ENCODE data around the gene ACTA1.
"Not testable (repeated sequence)": the region's sequence is repeated elsewhere in the genome, so short reads cannot be mapped to it uniquely, and the experiment has no call there.

Gene ACTA1

DNA sequence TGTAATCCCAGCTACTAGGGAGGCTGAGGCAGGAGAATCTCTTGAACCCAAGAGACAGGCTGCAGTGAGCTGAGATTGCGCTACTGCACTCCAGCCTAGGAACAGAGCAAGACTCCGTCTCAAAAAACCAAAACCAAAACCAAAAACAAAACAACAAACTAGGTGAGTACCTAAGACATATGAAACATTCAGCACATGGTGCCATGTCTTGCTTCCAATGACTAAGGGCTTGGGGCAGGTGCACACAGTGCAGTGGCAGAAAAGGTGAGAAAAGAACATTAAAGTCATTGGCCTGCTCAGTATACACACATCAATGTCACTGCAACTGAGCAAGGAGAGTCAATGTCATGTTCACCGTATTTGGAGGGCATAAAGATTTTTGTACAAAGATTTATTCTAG, 4.1 kb upstream of the ACTA1 start:
- DNase-seq = no peak

- DNase-seq = peak; percentile 39
Measured at GRCh38 chr1:229437443-229437842, 3.5 kb upstream of the ACTA1 start.

GRCh38 chr1:229436201-229436600, 2.3 kb upstream of the ACTA1 start:
- no peak for DNase-seq

GRCh38 chr1:229434641-229435051, 752 bp upstream of the ACTA1 start:
- DNase-seq = no peak

- no peak for DNase-seq
Measured at GRCh38 chr1:229433364-229434004, 410 bp downstream of the ACTA1 start.

- no peak for DNase-seq
Measured at GRCh38 chr1:229432905-229433304, 989 bp downstream of the ACTA1 start.

DNA sequence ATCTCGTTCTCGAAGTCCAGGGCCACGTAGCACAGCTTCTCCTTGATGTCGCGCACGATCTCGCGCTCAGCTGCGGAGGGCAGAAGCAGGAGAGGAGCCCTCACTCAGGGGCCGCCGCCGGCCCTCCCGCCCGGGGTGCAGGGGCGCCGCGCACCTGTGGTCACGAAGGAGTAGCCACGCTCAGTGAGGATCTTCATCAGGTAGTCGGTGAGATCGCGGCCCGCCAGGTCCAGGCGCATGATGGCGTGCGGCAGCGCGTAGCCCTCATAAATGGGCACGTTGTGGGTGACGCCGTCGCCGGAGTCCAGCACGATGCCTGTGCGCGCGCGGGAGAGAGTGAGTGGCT, 1.8 kb downstream of the ACTA1 start:
- no peak for DNase-seq

DNA sequence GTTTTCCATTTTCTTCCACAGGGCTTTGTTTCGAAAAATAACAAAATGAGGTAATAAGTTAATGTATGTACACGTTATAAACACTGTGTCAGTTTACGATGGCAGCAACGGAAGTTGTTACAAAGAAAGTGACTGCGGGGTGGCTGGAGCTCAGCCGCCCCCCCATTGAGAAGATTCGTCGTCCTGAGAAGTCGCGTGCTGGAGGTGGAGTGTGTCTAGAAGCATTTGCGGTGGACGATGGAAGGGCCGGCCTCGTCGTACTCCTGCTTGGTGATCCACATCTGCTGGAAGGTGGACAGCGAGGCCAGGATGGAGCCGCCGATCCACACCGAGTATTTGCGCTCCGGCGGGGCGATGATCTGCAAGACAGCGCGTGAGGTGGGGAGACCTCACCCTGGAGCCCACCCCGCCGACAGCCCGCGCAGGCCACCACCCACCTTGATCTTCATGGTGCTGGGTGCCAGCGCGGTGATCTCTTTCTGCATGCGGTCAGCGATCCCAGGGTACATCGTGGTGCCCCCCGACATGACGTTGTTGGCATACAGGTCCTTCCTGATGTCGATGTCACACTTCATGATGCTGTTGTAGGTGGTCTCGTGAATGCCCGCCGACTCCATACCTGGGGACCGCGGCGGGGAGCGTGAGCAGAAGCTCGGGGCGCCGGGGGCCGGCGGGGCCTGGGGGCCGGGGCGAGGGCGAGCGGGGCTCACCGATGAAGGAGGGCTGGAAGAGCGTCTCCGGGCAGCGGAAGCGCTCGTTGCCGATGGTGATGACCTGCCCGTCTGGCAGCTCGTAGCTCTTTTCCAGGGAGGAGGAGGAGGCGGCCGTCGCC, 2.4 kb downstream of the ACTA1 start:
- DNase-seq = no peak

DNA sequence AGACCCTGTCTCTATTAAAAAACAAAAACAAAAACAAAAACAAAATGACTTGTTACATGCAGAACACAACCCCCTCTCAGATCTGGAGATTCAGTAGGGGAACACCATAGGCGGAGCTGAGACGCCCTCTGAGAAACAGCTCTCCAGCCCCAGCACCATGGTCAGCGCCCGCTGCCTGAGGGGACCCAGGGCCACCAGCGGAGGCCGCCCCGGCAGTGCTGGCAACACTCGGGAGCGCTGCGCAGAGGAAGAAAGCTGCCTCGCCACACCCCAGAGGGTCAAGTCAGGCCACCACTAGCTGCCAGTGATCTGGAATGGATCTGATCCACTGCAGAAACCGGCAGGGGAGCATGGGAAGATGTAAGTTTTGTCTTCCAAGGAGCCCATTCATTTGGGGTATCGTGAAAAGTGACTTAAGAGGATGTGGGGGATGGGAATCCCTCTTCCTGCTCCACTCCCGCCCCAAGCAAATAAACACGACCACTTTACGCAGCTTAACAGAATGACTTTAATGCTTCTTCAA, 3.1 kb downstream of the ACTA1 start:
- peak; percentile 48 for DNase-seq

GRCh38 chr1:229428256-229428655, 5.6 kb downstream of the ACTA1 start:
- no peak for DNase-seq

DNA sequence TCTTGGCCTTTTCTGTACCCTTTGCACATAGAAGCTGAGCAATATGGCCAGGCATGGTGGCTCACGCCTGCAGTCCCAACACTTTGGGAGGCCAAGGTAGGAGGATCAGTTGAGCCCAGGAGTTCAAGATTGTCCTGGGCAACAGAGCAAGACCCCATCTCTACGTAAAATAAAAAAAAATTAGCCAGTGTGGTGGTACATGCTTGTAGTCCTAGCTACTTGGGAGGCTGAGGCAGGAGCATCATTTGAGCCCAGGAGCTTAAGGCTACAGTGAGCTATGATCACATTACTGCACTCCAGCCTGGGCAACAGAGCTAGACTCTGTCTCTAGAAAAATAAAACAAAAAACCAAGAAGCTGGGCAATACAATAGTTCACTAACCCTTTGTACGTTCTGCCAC, 6.3 kb downstream of the ACTA1 start:
- DNase-seq = no peak

GRCh38 chr1:229425564-229426159, 8.2 kb downstream of the ACTA1 start:
- DNase-seq = no peak

- no peak for DNase-seq
Measured at GRCh38 chr1:229420765-229421164, 13.1 kb downstream of the ACTA1 start.

GRCh38 chr1:229420224-229420623, 13.7 kb downstream of the ACTA1 start:
- DNase-seq = no peak

DNA sequence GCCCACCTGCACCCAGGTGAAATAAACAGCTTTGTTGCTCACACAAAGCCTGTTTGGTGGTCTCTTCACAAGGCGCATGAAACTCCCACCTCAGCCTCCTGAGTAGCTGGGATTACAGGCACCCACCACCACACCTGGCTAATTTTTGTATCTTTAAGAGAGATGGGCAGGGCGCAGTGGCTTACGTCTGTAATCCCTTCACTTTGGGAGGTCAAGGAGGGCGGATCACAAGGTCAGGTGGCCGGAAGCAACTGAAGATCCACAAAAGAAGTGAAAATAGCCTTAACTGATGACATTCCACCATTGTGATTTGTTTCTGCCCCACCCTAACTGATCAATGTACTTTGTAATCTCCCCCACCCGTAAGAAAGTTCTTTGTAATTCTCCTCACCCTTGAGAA, 15.3 kb downstream of the ACTA1 start:
- DNase-seq = not testable (repeated sequence)

- not testable (repeated sequence) for DNase-seq
Measured at GRCh38 chr1:229412810-229413209, 21.1 kb downstream of the ACTA1 start.

GRCh38 chr1:229412056-229412455, 21.8 kb downstream of the ACTA1 start:
- DNase-seq = no peak

DNA sequence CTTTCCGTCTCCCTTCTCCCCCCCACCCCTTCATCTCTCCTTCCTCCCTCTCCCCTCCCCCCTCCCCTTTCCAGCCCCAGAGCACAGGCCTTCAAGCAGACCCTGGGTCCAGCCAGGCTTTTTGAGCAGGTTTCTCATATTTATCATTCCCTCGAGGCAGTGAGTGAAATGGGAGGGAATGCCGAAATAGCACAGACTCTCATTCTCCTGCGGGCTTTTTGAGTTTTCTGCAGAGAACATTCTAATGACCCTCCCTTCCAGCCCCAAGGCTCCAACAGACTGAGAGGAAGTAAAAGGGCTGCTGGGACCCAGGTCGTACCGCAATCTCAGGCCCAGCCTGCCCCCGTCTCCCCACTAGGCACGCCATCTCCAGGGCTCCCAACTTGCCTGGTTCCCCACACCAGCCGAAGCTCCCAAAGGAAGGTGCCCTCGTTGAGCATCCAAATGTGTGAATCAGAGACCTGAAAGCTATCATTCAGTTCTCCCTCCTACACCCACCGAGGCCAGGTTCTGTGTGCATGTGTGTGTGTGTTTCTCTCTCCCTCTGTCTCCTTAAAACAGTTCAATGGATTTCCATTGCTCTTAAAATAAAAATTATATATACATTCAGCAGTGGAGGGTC, 22.3 kb downstream of the ACTA1 start:
- DNase-seq = no peak

DNA sequence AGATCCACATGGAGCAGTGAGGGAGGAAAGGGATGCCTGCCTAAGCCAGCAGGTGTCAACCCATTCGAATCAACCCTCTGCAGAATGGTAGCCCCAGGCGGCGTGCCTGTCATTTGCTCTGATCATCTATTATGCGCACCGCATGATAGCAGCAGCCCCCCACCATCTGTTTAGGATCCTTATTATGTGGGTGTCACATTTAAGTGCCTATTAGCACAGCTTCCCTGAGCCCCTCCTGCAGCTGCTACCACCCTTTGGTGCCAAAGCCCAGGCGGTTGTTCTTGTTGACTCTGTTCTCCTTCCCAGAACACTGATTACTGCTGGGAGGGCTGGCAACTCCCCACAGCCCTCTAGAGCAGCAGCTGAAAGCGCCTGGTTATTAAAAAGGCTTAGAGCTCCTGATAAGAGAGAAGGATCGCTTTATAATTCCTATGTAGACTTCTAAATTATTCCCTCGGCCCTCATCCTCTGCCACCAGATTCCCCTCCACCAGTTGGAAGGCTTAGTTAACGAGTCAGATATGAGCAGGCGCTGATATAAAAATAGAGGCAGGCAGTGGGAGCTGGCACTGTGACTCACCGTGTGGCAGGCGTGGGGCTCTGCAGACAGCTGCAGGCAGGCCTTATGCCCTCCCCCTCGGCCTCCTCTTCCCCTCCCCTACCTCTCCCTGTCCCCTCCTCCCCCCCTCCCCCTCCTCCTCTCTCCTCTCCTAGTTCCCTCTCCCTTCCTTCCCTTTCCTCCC, 23.0 kb downstream of the ACTA1 start:
- DNase-seq = peak; percentile 53

- no peak for DNase-seq
Measured at GRCh38 chr1:229410370-229410691, 23.6 kb downstream of the ACTA1 start.

GRCh38 chr1:229409616-229410369, 24.1 kb downstream of the ACTA1 start:
- DNase-seq = no peak

GRCh38 chr1:229408458-229409037, 25.3 kb downstream of the ACTA1 start:
- peak; percentile 22 for DNase-seq

All from fibroblast of skin of right quadriceps (primary cell).